ENCODE measurements around the gene FSIP1. TPM values are rescaled to one million over a fixed set of nuclear protein-coding genes. Genes with fewer than 3 reads are reported as not detected.

Gene FSIP1
- total RNA-seq, 1 donor from 2014 or later: 1.6 TPM

DNA sequence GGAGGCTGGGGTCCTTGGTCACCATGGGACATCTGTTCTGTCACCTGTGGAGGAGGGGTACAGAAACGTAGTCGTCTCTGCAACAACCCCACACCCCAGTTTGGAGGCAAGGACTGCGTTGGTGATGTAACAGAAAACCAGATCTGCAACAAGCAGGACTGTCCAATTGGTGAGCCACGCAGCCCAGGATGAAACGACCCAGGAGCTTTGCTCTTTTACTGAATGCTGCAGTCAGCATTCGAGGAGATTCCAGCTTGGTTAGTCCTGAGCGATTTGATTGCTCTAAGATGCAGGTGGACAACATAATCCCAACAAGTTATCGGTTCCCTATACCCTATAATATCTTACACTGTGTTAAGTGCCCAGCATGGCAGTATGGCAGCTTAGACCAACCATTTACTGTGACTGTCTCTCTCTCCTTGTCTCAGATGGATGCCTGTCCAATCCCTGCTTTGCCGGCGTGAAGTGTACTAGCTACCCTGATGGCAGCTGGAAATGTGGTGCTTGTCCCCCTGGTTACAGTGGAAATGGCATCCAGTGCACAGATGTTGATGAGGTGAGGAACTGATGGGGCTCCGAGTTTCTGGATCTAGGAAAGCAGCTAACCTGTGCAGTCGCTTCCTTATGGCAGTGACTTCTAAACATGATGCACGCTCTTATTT lies 194.0 kb downstream of the FSIP1 start:
- H3K9me3 Mint-ChIP-seq (ENCODE audit: low read depth): no peaks in the 10 kb centered on the region
- no peak overlapping the region for H3K27ac Mint-ChIP-seq
- H3K36me3 Mint-ChIP-seq (ENCODE audit: insufficient read depth): peaks cover 16% of the 10 kb centered on the region
- no peak overlapping the region for H3K4me3 Mint-ChIP-seq (ENCODE audit: low read depth)
- no peak for DNase-seq (ENCODE audit: low spot score, unreplicated experiment)
- H3K4me1 Mint-ChIP-seq (ENCODE audit: low read depth): peaks cover 17% of the 10 kb centered on the region
- H3K27me3 Mint-ChIP-seq: no peaks in the 10 kb centered on the region
- TF ChIP-seq, protein P1, sequence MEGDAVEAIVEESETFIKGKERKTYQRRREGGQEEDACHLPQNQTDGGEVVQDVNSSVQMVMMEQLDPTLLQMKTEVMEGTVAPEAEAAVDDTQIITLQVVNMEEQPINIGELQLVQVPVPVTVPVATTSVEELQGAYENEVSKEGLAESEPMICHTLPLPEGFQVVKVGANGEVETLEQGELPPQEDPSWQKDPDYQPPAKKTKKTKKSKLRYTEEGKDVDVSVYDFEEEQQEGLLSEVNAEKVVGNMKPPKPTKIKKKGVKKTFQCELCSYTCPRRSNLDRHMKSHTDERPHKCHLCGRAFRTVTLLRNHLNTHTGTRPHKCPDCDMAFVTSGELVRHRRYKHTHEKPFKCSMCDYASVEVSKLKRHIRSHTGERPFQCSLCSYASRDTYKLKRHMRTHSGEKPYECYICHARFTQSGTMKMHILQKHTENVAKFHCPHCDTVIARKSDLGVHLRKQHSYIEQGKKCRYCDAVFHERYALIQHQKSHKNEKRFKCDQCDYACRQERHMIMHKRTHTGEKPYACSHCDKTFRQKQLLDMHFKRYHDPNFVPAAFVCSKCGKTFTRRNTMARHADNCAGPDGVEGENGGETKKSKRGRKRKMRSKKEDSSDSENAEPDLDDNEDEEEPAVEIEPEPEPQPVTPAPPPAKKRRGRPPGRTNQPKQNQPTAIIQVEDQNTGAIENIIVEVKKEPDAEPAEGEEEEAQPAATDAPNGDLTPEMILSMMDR (IDR thresholded peaks at IDR 0.05; ENCODE audit: unreplicated experiment): no peak

DNA sequence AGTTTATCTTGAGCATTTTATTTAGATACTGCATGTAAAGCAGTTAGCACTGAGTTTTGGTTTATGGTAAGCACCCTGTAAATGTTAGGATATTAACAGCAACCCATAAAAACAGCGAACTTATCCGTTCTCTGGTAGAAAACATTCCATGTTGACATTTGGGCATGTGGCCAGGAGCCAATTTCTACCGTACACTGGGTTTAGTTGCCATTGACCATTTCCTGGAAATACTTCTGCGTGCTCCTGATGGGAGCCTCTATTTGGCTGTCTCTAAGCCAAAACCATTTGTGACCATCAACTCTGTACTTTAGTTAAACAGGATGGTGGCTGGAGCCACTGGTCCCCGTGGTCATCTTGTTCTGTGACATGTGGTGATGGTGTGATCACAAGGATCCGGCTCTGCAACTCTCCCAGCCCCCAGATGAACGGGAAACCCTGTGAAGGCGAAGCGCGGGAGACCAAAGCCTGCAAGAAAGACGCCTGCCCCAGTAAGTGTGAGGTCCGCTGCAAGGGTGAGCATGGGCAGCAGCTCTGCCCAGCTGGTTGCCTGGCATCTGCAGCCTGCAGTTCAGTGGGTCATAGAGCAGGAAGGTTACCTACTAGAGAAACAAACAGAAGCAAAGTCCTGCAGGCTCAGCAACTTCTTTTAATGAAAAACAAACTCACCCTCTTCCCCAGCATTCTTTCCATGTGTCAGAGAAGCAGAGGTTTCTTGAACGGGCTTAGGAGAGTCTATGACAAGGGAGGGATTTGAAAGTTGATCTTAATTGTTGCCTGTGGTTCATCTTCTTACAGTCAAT lies 194.7 kb downstream of the FSIP1 start:
- H3K27me3 Mint-ChIP-seq: no peaks in the 10 kb centered on the region
- no peak for DNase-seq (ENCODE audit: low spot score, unreplicated experiment)

DNA sequence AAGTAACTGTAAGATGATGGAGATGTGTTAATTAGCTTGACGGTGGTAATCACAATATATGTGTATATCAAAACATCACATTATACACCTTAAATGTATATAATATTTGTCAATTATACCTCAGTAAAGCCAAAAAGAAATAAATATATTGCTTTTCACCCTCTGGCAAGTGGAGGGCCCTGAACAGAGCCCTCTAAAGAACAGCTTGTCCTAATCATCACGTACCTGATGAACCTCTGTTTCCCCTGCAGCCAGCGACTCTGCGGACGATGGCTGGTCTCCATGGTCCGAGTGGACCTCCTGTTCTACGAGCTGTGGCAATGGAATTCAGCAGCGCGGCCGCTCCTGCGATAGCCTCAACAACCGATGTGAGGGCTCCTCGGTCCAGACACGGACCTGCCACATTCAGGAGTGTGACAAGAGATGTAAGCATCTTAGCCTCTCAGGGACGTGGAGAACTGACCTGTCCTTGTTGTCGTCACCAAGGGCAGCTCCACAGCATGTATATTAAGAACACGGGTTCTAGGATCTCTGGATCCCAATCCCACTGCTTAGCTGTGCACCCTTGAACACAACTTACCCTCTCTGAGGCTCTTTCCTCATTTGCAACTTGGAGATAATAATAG lies 195.4 kb downstream of the FSIP1 start:
- Mint-ChIP-seq H3K27ac (no peak overlapping the region), H3K4me3 (ENCODE audit: low read depth) (no peak overlapping the region), H3K4me1 (ENCODE audit: low read depth) (peaks cover 17% of the 10 kb centered on the region), H3K9me3 (ENCODE audit: low read depth) (no peaks in the 10 kb centered on the region), H3K36me3 (ENCODE audit: insufficient read depth) (peaks cover 11% of the 10 kb centered on the region), H3K27me3 (peaks cover 2% of the 10 kb centered on the region)
- TF ChIP-seq, protein P1 (IDR thresholded peaks at IDR 0.05; ENCODE audit: unreplicated experiment): no peak
- DNase-seq (ENCODE audit: low spot score, unreplicated experiment): no peak

More for the DNA sequence above, 194.7 kb downstream of the FSIP1 start:
- no peaks in the 10 kb centered on the region for H3K9me3 Mint-ChIP-seq (ENCODE audit: low read depth)
- H3K4me3 Mint-ChIP-seq (ENCODE audit: low read depth): no peak overlapping the region
- TF ChIP-seq, protein P1 (IDR thresholded peaks at IDR 0.05; ENCODE audit: unreplicated experiment): no peak
- peaks cover 16% of the 10 kb centered on the region for H3K36me3 Mint-ChIP-seq (ENCODE audit: insufficient read depth)
- no peak overlapping the region for H3K27ac Mint-ChIP-seq
- peaks cover 17% of the 10 kb centered on the region for H3K4me1 Mint-ChIP-seq (ENCODE audit: low read depth)

DNA sequence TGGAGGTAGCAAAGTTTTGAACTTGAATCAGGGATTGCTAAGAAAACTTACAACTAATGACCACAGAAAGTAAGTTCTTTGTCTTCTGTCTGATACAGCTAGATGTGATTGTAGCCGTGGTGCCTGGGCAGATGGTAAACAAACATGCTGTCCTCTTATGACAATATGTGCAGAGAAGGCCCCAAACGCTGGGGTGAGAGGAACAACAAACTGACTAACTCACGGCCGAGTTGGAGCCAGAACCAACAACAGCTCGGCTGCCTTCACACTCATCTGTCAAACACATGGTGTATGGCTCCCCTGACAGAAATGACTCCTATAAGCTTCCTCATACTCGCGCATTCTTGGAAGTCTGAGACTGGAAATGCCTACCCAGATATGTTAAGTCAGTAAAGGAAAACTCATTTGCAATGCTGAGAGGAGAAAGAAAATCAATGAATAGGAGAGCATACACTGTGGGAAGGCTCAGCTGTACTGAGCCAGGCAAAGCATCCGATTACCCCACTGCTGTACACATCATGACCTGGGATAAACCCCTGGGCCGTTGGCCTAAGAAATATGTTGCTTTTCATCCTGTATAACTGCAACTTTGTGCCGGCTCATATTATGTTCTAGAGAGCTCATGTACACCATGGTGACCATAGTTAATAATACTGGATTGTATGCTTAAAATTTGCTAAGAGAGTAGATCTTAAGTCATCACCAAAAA lies 196.1 kb downstream of the FSIP1 start:
- no peaks in the 10 kb centered on the region for H3K9me3 Mint-ChIP-seq (ENCODE audit: low read depth)
- peaks cover 4% of the 10 kb centered on the region for H3K27me3 Mint-ChIP-seq
- peaks cover 11% of the 10 kb centered on the region for H3K36me3 Mint-ChIP-seq (ENCODE audit: insufficient read depth)
- TF ChIP-seq, protein P1 (IDR thresholded peaks at IDR 0.05; ENCODE audit: unreplicated experiment): no peak
- DNase-seq (ENCODE audit: low spot score, unreplicated experiment): no peak
- no peak overlapping the region for H3K4me3 Mint-ChIP-seq (ENCODE audit: low read depth)
- peaks cover 18% of the 10 kb centered on the region for H3K4me1 Mint-ChIP-seq (ENCODE audit: low read depth)
- peak overlapping the region; percentile 17 for H3K27ac Mint-ChIP-seq

DNA sequence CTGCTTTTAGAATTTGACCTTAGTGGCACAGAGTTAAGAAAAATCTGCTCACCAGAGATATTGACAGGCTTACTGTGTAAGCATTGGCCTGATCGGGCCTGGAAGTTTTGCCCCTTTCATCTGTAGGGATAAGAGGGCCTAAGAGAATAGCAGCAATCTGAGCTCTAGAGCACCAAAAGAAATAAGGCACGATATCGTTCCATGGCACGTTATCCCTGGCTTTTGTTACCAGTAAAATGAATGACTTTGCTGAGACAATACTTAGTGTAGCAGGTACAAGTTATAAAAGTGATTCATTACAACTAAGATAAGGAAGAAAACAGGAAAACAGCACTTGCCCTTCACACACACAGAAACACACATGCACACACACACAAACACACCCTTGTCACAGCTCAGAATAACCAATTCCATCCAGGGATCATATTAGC lies 196.8 kb downstream of the FSIP1 start:
- TF ChIP-seq, protein P1 (IDR thresholded peaks at IDR 0.05; ENCODE audit: unreplicated experiment): no peak
- Mint-ChIP-seq H3K4me1 (ENCODE audit: low read depth) (peaks cover 22% of the 10 kb centered on the region), H3K27ac (no peak overlapping the region), H3K36me3 (ENCODE audit: insufficient read depth) (peaks cover 10% of the 10 kb centered on the region), H3K27me3 (peaks cover 7% of the 10 kb centered on the region), H3K4me3 (ENCODE audit: low read depth) (no peak overlapping the region), H3K9me3 (ENCODE audit: low read depth) (no peaks in the 10 kb centered on the region)
- DNase-seq (ENCODE audit: low spot score, unreplicated experiment): no peak
